ENCODE results near the gene MAPKAP1.

GRCh38 chr9:125443367-125443766, 263.6 kb downstream of the MAPKAP1 start:
- TF ChIP-seq CTCF (IDR thresholded peaks at IDR 0.05; ENCODE audit: insufficient read depth, low read length): no peak
- TF ChIP-seq POLR2AphosphoS5 (IDR thresholded peaks at IDR 0.05; ENCODE audit: low read depth): no peak

Measured in HL-60 (cell line).